ENCODE measurements around the gene KDM7A.

DNA sequence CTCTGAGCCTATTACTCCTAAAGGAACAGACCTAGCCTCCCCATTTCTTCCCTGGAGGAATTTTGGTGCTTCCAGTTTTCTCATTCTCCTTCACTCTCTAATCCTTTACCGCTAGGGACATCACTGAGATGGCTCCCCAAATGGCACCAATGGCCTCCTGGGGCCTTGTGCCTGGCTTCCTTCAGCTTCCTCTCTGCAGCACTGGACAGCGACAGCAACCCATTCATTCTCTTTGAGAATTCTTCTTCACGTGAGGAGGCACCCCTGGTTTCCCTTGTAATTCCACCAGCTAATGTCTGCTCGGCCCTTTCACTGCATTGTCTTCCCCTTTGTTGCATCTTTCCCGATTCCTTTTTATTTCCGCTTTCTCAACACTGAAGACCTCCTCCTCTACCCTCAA, 24.6 kb upstream of the KDM7A start:
- TF ChIP-seq CTCF (IDR thresholded peaks at IDR 0.05) (no peak), POLR2A (IDR thresholded peaks at IDR 0.05) (no peak)
